GM18907 (cell line): ENCODE results near the gene RPL15.

Source experiments
- ATAC-seq: cut with Tn5 transposase; IDR thresholded peaks from one replicate; pipeline ENCODE4 v1.9.1; 2021; ENCODE audit warnings: mild to moderate bottlenecking, moderate library complexity; ENCODE audit not compliant: unreplicated experiment

RPL15 gene

GRCh38 chr3:23926736-23927135 is 9.8 kb downstream of the RPL15 start:
- no peak for ATAC-seq

- no peak for ATAC-seq
Observed at GRCh38 chr3:23928524-23928923, 11.6 kb downstream of the RPL15 start.

DNA sequence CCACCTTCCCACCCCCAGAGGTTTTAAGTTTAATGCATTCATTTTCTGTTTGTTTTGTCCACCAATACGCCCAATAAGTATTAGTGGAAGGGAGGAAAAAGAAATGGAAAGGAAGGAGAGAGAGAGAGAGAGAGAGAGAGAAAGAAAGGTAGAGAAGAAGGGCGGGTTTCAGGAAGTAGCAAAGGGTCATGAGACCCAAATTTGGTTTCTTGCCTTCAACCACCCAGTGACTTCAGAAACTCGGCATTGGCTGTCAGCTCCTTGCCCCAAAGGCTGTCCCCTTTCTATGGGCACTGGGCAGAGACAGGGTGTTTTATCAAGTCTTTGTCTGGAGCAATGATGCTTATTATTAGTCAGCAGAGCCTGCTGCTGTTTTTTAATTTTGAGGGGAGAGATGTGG is 14.7 kb downstream of the RPL15 start:
- no peak for ATAC-seq

DNA sequence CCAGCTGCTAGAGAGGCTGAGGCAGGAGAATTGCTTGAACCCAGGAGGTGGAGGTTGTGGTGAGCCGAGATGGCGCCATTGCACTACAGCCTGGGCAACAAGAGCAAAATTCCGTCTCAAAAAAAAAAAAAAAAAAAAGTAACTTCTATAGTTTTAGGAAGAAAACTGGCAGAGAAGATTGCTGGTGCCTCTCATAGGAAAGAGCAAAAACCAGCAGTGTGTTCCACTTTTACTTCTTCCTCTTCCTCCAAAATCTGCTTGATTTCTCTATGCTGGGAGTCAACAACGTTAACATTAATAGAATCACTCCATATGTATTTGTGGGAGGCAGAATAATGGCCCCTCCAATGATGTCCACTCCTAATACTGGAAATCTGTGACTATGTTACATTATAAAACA is 15.6 kb downstream of the RPL15 start:
- ATAC-seq = no peak

DNA sequence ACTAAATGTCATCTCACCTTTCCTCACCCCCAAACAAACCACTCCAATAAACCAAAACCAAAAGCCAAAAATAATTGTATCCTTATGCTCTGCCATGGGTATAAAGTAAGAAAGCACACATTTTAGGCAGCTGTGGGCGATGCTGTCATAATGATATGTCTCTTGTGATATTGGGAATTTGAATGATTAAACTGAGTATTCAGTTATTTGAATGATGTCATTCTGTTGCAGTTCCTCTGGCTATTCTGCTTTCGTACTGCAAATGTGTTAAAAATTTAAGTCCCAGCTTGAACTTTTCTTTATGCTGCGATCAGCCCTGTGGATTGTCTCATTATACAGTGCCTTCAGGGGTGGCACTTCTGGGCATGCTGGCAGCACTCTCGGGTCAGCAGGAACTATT is 17.3 kb downstream of the RPL15 start:
- ATAC-seq = no peak

DNA sequence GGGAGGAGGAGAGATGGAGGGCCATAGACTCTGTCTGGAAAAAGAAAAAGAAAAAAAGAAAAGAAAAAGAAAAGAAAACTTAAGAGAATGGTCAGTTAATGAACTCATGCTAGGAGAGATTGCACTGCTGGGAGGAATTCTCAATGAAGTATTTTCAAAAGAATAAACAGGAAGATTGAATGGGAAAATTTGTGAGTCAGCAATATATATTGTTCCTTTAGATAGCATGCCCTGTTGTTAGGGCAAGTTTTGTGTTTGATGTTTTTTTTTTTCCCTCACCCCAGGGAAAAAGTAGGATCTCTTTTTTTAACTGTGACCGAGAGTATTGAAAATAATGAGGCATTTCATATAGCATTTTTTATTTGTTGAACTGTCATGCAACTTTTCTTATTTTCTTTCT is 20.4 kb downstream of the RPL15 start:
- ATAC-seq = no peak

DNA sequence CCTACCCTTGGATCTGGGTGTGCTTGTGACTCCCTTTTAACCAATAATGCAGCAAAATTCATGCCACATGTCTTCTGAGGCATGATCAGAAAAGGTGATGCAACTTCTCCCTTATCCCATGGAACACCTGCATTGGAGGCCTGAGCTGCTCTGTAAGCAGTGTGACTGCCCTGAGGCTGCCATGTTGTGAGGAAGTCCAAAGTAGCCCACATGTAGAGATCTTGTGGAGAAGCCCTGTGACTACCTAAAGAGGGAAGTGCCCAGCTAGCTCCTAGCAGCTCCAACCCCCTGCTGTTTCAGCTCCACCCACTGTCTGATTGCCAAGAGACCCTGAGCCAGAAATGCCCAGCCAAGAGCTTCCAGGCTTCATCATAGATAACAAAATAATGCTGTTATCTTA is 21.8 kb downstream of the RPL15 start:
- no peak for ATAC-seq

- ATAC-seq = no peak
Observed at GRCh38 chr3:23940775-23941174, 23.8 kb downstream of the RPL15 start.

DNA sequence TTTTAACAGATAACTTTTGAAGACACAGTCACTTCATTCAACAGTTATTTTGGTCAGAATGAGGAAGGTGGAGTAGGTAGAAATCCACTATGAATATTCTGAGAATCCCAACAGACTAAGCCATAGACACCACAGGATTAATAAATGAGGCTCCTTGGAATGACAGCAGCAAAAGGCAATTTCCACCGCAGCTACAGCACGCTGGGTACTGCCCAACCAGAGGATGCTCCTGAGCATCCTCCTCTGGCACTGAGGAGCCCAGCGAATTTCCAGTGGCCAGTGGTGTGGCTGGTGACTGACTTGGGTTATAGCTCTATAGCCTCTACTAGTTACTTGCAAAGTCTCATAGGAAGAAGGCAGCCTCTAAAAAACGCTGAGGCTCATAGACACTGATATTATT is 24.5 kb downstream of the RPL15 start:
- no peak for ATAC-seq

GRCh38 chr3:23942546-23942945 is 25.6 kb downstream of the RPL15 start:
- no peak for ATAC-seq

GRCh38 chr3:23944007-23944783 is 27.3 kb downstream of the RPL15 start:
- no peak for ATAC-seq

- ATAC-seq = peak; percentile 67
Observed at GRCh38 chr3:23944861-23945662, 28.1 kb downstream of the RPL15 start, which contains the start of gene NR1D2. NR1D2 (plus strand) TSS chr3:23945286; CDS start chr3:23945579, 293 bp downstream.

GRCh38 chr3:23945663-23945912 is 28.7 kb downstream of the RPL15 start:
- no peak for ATAC-seq

DNA sequence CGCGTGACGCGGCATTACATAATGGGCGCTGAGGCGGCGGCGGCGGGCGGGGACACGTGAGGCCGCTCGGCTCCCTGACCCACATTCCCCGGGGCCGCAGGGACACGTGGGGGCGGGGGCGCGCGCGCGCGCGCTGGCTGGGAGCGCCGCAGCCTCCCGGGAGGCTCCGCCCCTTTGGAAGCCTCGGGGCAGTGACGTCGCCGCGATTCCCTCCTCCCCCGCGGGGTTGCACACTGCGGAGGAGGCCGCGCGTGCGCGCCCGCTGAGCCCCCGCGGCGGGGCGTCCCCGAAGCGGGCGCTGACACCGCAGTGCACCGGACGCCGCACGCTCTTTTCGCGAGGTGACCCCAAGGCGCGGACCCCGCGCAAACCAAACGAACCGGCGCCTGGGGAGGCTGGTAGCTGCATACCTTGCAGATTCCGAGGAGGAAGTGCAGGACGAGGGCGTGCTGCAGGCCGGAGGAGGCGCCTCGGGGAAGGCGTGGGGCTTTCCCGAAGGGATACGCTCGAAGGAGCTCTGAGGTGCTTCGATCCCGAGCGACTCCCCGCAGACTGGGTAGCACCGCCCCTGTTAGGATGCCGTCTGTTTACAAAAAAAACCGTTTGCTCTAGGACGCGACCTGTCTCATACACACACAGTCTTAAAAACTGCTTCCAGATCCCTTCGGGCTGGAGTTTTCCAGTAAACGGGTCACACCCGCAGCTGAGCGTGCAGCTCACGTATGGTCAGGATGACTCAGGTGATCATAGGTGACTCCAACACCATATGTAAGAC is 29.2 kb downstream of the RPL15 start:
- ATAC-seq = peak; percentile 81

- no peak for ATAC-seq
Observed at GRCh38 chr3:23948761-23949160, 31.8 kb downstream of the RPL15 start.

DNA sequence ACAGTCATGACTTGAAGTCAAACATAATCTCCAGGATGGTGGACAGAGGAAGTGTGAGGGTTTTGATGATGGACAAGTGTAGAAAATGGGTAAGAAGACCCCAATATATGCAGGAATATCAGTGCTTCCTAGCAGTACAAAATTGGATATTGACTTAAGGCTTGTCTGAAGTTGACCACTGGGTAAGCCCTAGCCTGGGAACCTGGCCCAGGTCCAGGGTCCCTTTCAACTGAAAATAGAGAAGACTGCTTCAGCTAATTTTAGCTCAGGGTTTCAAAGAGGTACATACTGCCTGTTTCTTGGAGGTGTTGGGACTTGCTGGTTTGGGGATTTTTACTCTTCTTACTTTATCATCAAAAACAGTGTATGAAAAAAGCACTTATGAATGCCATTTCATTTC is 32.9 kb downstream of the RPL15 start:
- peak; percentile 20 for ATAC-seq

DNA sequence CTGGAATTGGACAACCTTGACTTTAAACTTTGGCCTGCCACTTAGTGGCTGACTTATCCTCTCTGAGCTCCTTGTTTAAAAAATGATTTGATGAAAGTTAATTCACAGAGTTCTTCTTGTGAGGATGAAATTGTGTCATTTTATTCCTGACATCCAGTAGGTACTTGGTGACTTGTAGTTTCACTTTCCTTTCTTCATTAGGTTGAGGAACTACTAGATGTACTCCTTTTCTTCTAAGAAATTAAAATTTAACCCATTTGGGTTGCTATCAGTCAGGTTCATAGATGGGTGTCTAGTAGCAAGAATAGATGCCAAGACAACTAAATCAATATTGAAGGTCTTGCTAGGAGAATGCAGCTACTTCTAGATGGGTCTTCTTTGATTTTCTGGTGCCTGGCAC is 33.4 kb downstream of the RPL15 start:
- ATAC-seq = peak; percentile 44

DNA sequence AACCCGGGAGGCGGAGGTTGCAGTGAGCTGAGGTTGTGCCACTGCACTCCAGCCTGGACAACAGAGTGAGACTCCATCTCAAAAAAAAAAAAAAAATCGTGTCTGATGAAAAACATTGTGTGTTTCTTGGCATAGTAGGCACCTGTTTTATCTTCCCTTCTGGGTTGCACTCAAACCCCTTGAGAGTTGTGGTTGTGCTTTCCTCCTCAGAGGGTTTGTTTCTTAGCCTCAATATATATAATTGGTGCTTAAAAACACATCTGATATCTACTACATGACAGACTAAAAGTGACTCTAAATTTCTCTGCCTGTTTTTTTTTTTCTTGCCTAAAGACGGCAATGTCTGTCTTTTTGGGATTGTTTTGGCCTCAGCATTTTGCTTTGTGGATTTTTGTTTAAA is 35.7 kb downstream of the RPL15 start:
- peak; percentile 59 for ATAC-seq

- no peak for ATAC-seq
Observed at GRCh38 chr3:23953523-23953922, 36.6 kb downstream of the RPL15 start.

DNA sequence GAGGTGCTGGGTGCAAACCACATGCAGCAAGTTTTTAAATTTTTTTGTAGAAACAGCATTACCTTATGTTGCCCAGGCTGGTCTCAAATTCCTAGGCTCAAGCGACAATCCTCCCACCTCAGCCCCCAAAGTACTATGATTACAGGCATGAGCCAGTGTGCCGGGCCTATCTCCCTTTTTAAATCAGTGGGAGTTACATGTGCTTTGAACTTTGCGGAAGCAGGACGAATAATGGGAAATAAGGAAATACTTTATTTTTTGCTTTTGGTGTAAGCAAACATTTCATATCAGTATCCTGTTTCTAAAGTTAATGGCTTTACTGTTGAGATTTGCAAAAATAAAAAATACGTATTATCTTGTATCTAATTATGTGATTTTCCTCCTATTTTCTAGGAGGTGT is 37.2 kb downstream of the RPL15 start:
- ATAC-seq = no peak

DNA sequence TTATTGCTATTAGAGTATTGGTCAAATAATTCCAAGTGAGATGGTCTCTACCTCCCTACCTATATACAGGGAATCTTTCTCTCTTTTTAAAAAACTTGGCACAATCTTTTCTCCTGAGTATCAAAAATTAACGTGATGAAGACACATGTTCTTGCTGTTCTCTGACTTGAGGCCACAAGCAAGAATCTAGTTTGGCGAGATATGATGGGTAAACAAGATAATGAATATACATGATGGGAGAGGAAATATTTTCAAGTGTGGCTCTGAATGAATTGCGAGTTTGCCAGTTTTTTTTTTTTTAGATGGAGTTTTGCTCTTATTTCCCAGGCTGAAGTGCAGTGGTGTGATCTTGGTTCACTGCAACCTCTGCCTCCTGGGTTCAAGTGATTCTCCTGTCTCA is 39.8 kb downstream of the RPL15 start:
- ATAC-seq = no peak
